Astrocyte (in vitro differentiated cells and primary cell): ENCODE data around the gene STC2.

Experiments
- EZH2 ChIP-seq: IDR thresholded peaks from 2 replicates; pipeline ENCODE4 v1.6.1; 2012; ENCODE audit warnings: mild to moderate bottlenecking, low read length, inconsistent platforms; ENCODE audit not compliant: insufficient read depth
- TF ChIP-seq, protein P1 (sequence below): IDR thresholded peaks from 2 replicates; pipeline ENCODE4 v1.5.1; 2011; ENCODE audit warnings: low read depth, mild to moderate bottlenecking, inconsistent platforms, low read length, moderate library complexity; ENCODE audit not compliant: insufficient read depth

GRCh38 chr5:173268750-173269432 is 59.3 kb downstream of the STC2 start:
- TF ChIP-seq, protein P1, sequence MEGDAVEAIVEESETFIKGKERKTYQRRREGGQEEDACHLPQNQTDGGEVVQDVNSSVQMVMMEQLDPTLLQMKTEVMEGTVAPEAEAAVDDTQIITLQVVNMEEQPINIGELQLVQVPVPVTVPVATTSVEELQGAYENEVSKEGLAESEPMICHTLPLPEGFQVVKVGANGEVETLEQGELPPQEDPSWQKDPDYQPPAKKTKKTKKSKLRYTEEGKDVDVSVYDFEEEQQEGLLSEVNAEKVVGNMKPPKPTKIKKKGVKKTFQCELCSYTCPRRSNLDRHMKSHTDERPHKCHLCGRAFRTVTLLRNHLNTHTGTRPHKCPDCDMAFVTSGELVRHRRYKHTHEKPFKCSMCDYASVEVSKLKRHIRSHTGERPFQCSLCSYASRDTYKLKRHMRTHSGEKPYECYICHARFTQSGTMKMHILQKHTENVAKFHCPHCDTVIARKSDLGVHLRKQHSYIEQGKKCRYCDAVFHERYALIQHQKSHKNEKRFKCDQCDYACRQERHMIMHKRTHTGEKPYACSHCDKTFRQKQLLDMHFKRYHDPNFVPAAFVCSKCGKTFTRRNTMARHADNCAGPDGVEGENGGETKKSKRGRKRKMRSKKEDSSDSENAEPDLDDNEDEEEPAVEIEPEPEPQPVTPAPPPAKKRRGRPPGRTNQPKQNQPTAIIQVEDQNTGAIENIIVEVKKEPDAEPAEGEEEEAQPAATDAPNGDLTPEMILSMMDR = no peak
- no peak for TF ChIP-seq EZH2
